ENCODE results near the gene TMEM19.

- TF ChIP-seq CTCF (IDR thresholded peaks at IDR 0.05) = no peak
- TF ChIP-seq POLR2A (IDR thresholded peaks at IDR 0.05) = no peak
Observed at GRCh38 chr12:71748081-71748850, 62.4 kb downstream of the TMEM19 start.

Measured in body of pancreas (tissue), 4 donors.